Measurements from ENCODE around the gene JADE2. TPM values are rescaled to one million over a fixed set of nuclear protein-coding genes. Genes with fewer than 3 reads are reported as not detected.

The JADE2 gene
- total and polyA plus RNA-seq, 4 donors = 12.4 to 53.5 (median 20.3) TPM

DNA sequence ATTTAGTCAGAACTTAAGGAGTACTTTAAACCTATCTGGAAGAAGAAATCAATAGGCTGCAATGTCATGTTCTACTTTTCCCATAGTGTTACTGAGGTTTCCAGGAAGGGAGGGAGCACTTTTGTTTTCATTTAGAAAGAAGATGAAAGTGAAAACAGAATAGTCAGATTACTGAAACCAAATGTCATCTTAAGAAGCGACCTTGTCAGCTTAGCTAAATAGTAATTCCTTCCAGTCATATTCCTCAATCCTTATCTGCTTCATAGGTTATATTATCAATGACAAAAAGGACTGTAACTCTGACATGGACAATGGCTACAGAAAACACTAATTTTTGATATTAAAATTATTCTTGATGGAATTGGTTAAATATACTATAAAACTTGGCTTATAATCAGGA, 79.4 kb downstream of the JADE2 start:
- Histone ChIP-seq H3K9ac (ENCODE audit: insufficient read depth in 1 of 2, low read length in 2 of 2) (no peak overlapping the region), H3K36me3 (ENCODE audit: control insufficient read depth in 4 of 4, insufficient read depth in 4 of 4, low read length in 4 of 4) (peaks cover 19 to 36% (median 25%) of the 10 kb centered on the region in 4 donors), H3K27me3 (ENCODE audit: control insufficient read depth in 3 of 3, insufficient read depth in 3 of 3, low read length in 2 of 3) (no peaks in the 10 kb centered on the region), H3K4me1 (ENCODE audit: control insufficient read depth in 5 of 5, insufficient read depth in 5 of 5, low read length in 5 of 5) (peaks cover 0 to 5% (median 0%) of the 10 kb centered on the region in 5 donors), H3K27ac (ENCODE audit: low read depth in 1 of 2, low read length in 1 of 2) (no peak overlapping the region), H3K9me3 (ENCODE audit: control insufficient read depth in 4 of 4, insufficient read depth in 3 of 4, low read length in 3 of 4) (no peaks in the 10 kb centered on the region), H3K4me3 (no peak overlapping the region)
- ATAC-seq (ENCODE audit: insufficient read depth, low FRiP score) (no peak), DNase-seq (no peak)
- TF ChIP-seq, protein P1, sequence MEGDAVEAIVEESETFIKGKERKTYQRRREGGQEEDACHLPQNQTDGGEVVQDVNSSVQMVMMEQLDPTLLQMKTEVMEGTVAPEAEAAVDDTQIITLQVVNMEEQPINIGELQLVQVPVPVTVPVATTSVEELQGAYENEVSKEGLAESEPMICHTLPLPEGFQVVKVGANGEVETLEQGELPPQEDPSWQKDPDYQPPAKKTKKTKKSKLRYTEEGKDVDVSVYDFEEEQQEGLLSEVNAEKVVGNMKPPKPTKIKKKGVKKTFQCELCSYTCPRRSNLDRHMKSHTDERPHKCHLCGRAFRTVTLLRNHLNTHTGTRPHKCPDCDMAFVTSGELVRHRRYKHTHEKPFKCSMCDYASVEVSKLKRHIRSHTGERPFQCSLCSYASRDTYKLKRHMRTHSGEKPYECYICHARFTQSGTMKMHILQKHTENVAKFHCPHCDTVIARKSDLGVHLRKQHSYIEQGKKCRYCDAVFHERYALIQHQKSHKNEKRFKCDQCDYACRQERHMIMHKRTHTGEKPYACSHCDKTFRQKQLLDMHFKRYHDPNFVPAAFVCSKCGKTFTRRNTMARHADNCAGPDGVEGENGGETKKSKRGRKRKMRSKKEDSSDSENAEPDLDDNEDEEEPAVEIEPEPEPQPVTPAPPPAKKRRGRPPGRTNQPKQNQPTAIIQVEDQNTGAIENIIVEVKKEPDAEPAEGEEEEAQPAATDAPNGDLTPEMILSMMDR (IDR thresholded peaks at IDR 0.05; ENCODE audit: control extremely low read depth, extremely low read depth) = no peak
- 58 to 89% methylated on average over 1 of the region's 1 CpG for WGBS, 2 donors

DNA sequence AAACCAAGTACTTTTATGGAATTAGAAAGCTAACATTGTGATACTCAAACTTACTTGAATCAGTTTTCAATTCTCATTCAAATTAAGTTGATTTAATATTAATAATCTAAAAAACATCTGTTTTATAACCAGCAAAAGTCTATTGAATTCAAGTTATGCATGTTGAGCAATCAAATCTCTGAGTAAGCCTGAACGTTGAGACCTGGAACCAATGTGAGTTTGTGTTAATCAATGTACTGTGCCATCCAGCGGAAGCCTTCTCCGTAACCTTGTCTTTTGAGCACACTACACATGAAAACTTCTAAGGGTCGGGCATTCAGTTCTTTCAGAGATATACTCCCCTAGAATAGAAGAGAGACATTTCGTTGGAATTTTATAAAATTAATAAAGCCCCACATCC, 81.3 kb downstream of the JADE2 start:
- WGBS, 2 donors = 92 to 93% methylated on average over 5 of the region's 5 CpGs
- Histone ChIP-seq H3K36me3 (ENCODE audit: control insufficient read depth in 4 of 4, insufficient read depth in 4 of 4, low read length in 4 of 4) (peaks cover 21 to 36% (median 29%) of the 10 kb centered on the region in 4 donors), H3K4me3 (no peak overlapping the region), H3K4me1 (ENCODE audit: control insufficient read depth in 5 of 5, insufficient read depth in 5 of 5, low read length in 5 of 5) (peaks cover 0 to 5% (median 0%) of the 10 kb centered on the region in 5 donors), H3K27ac (ENCODE audit: low read depth in 1 of 2, low read length in 1 of 2) (no peak overlapping the region), H3K27me3 (ENCODE audit: control insufficient read depth in 3 of 3, insufficient read depth in 3 of 3, low read length in 2 of 3) (no peaks in the 10 kb centered on the region), H3K9me3 (ENCODE audit: control insufficient read depth in 4 of 4, insufficient read depth in 3 of 4, low read length in 3 of 4) (no peaks in the 10 kb centered on the region), H3K9ac (ENCODE audit: insufficient read depth in 1 of 2, low read length in 2 of 2) (no peak overlapping the region)
- TF ChIP-seq, protein P1 (IDR thresholded peaks at IDR 0.05; ENCODE audit: control extremely low read depth, extremely low read depth) = no peak
- DNase-seq (no peak), ATAC-seq (ENCODE audit: insufficient read depth, low FRiP score) (no peak)

GRCh38 chr5:134608555-134608954, 83.1 kb downstream of the JADE2 start:
- ATAC-seq (ENCODE audit: insufficient read depth, low FRiP score) (no peak), DNase-seq (no peak)
- no peak overlapping the region for H3K27ac ChIP-seq (ENCODE audit: low read depth in 1 of 2, low read length in 1 of 2)
- no peaks in the 10 kb centered on the region for H3K9me3 ChIP-seq (ENCODE audit: control insufficient read depth in 4 of 4, insufficient read depth in 3 of 4, low read length in 3 of 4)
- WGBS, 2 donors = 84 to 88% methylated on average over 3 of the region's 3 CpGs
- H3K36me3 ChIP-seq (ENCODE audit: control insufficient read depth in 4 of 4, insufficient read depth in 4 of 4, low read length in 4 of 4) = peaks cover 22 to 35% (median 29%) of the 10 kb centered on the region in 4 donors
- H3K9ac ChIP-seq (ENCODE audit: insufficient read depth in 1 of 2, low read length in 2 of 2) = no peak overlapping the region
- H3K4me1 ChIP-seq (ENCODE audit: control insufficient read depth in 5 of 5, insufficient read depth in 5 of 5, low read length in 5 of 5) = peaks cover 0 to 5% (median 0%) of the 10 kb centered on the region in 5 donors
- TF ChIP-seq, protein P1 (IDR thresholded peaks at IDR 0.05; ENCODE audit: control extremely low read depth, extremely low read depth) = no peak
- no peak overlapping the region for H3K4me3 ChIP-seq
- no peaks in the 10 kb centered on the region for H3K27me3 ChIP-seq (ENCODE audit: control insufficient read depth in 3 of 3, insufficient read depth in 3 of 3, low read length in 2 of 3)
